ENCODE data around the gene UXT.
"Not testable (repeated sequence)": the region's sequence is repeated elsewhere in the genome, so short reads cannot be mapped to it uniquely, and the experiment has no call there.

GRCh38 chrX:47665797-47666196 lies 6.8 kb upstream of the UXT start:
- TF ChIP-seq FOXP2 (optimal IDR thresholded peaks at IDR 0.05; ENCODE audit: control extremely low read depth, extremely low read length, insufficient read depth); POLR2AphosphoS5 (IDR thresholded peaks at IDR 0.05; ENCODE audit: borderline replicate concordance, low read depth, low read length): not testable (repeated sequence)
